Testis (tissue), 2 donors: ENCODE data around the gene MARK1.

ENCODE experiments used
- POLR2A ChIP-seq: fragments of 450-650 bp; IDR thresholded peaks from one replicate; pipeline ENCODE4 v1.6.1; 2017; ENCODE audit warnings: antibody characterized with exemption, mild to moderate bottlenecking, moderate library complexity
- TF ChIP-seq, protein P1 (sequence below), 3 experiments: fragments of 450-650 bp in 2 of 3; fragments of 200-600 bp in 1 of 3; sonication (generic) in 1 of 3; IDR thresholded peaks; one replicate each; pipeline ENCODE4 v1.5.1; 2016 to 2019; ENCODE audit warnings: antibody characterized with exemption in 3 of 3, mild to moderate bottlenecking in 2 of 3, moderate library complexity in 1 of 3

DNA sequence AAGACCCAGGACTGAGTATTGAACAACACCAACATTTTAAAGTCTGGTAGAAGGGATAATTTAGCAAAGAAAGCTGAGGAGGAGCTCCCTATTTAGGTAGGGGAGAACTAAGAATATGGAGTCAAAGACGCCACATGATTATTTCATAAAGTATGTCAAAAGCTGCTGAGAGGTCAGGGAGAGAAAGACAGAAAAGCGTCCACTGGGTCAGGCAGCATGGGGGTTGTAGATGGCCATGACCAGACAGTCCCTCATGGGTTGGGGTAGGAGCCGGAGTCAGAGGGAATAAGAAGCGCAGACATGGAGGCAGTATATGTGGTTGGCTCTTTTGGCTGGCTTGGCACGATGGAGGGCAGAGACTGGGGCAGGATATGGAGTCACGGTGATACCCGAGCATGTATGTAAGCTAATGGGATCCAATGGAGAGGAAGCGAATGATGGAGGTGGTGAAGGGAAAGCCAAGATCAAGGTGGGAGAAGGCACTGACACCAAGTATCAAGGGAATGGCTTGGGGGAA lies 167.0 kb downstream of the MARK1 start:
- TF ChIP-seq, protein P1, sequence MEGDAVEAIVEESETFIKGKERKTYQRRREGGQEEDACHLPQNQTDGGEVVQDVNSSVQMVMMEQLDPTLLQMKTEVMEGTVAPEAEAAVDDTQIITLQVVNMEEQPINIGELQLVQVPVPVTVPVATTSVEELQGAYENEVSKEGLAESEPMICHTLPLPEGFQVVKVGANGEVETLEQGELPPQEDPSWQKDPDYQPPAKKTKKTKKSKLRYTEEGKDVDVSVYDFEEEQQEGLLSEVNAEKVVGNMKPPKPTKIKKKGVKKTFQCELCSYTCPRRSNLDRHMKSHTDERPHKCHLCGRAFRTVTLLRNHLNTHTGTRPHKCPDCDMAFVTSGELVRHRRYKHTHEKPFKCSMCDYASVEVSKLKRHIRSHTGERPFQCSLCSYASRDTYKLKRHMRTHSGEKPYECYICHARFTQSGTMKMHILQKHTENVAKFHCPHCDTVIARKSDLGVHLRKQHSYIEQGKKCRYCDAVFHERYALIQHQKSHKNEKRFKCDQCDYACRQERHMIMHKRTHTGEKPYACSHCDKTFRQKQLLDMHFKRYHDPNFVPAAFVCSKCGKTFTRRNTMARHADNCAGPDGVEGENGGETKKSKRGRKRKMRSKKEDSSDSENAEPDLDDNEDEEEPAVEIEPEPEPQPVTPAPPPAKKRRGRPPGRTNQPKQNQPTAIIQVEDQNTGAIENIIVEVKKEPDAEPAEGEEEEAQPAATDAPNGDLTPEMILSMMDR (IDR thresholded peaks at IDR 0.05) = no peak
- TF ChIP-seq POLR2A = no peak
